DMS53 treated with DMSO at 0.1 percent for 48 hours (cell line): ENCODE measurements around the gene QKI.
A peak's percentile ranks its signal among the peaks of the same experiment; 100 is the strongest.

Source experiments
- DNase-seq: peaks from one replicate; lab custom pipeline; 2025; ENCODE audit not compliant: unreplicated experiment; lab: John Stamatoyannopoulos, UW

QKI gene

GRCh38 chr6:163527291-163527690, 112.8 kb downstream of the QKI start:
- DNase-seq, result no peak

GRCh38 chr6:163529605-163530004, 115.1 kb downstream of the QKI start:
- no peak for DNase-seq

- DNase-seq, result no peak
These were observed 115.9 kb downstream of the QKI start for GRCh38 chr6:163530406-163530805.

DNA sequence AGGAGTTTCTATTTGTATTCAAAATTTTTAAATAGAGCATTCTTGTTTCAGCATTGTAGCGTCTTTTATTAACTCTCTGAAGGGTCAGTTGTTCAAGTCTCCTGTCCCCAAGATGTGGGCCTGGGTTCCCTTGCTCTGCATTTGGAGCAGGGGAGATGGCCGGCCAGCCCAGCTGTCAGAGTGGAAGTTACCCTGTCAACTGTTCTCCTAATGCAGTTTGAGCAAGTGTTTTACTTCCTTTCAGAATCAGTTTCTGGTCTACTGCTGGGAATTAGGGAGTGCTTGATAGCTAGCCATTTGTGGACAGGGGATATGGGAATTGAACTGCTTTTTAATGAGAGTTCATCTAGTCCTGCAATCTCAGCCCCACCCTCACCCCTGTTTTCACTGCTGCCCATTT, 116.6 kb downstream of the QKI start:
- no peak for DNase-seq

DNA sequence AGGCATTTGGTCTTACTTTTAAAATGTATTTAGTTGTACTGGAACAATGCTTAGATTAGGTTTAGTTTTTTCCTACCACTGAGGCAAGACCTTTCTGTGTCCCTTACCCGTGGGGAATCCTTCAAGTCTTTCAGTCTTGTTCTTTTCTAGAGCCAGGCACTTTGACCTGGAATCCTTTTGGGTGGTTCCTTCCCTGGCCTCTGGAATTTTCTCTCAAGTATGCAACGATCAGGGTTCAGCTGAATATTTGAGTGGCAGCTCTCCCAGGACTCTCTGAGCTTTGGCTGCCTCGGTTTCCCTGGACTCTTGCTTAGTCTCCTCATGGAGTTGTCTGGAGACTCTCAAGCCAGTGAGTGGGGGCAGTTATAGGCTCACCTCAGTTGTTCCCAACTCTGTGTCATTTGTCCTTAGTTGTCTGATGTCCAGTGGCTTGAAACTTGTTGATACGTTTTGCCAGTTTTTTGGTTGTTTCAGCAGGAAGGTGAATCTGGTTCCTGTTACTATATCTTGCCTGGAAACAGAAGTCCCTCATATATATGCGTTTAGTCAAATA, 118.1 kb downstream of the QKI start:
- no peak for DNase-seq

- DNase-seq, result peak; percentile 20
These were observed 118.9 kb downstream of the QKI start for GRCh38 chr6:163533443-163533842.

DNA sequence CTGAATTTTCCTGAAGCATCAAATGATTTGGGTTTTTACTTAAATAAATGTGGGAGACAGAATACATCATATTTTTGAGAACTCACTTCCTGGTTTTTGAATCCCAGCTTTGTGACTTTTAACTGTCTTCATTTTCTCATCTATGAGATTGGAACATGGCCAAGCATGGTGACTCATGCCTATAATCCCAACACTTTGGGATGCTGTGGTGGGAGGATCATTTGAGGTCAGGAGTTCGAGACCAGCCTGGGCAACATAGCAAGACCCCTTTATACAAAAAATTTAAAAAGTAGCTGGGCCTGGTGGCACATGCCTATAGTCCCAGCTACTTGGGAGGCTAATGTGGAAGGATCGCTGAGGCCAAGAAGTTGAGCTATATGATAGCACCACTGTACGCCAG, 122.3 kb downstream of the QKI start:
- DNase-seq, result no peak

- no peak for DNase-seq
These were observed 123.8 kb downstream of the QKI start for GRCh38 chr6:163538331-163538730.

- no peak for DNase-seq
These were observed 124.7 kb downstream of the QKI start for GRCh38 chr6:163539101-163539762.

- DNase-seq, result no peak
These were observed 128.8 kb downstream of the QKI start for GRCh38 chr6:163543321-163543720.

- no peak for DNase-seq
These were observed 130.9 kb downstream of the QKI start for GRCh38 chr6:163545370-163545769.

GRCh38 chr6:163547287-163547686, 132.8 kb downstream of the QKI start:
- DNase-seq, result no peak

DNA sequence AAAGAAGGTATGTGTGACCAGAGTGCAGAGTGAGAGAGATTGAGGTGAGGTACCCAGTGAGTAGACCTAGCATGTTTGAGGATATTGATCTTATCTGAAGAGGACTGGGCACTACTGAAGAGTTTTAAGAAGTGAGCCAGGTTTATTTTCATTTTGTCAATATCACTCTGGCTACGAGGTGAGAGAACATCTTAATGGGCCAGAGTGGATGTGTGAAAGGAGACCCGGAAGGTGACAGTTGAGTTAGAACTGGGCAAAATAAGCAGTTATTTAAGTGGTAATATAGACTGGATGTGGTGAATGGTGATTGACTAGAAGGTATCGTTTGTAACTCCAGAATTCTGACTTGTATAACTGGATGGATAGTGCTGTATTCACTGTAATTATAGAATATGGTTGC, 134.1 kb downstream of the QKI start:
- no peak for DNase-seq

DNA sequence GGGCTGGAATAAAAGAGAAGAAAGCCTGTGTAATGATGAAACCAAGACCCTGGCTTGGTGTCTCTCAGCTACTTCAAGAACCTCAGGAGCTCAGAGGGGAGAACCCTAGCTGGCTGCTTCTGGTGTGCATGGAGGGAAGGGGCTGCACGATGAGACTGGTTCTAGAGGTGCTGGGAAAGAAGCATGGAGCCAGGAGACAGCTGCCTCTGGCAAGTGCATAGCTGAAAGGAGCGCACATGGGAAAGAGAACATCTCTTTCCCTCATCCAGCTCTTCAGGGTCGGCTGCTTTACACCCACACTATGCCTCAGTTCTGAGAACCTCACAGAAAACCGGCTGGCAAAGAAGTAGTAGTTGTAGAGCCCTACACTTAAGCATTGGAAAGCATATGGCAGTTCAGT, 139.5 kb downstream of the QKI start:
- DNase-seq, result no peak

DNA sequence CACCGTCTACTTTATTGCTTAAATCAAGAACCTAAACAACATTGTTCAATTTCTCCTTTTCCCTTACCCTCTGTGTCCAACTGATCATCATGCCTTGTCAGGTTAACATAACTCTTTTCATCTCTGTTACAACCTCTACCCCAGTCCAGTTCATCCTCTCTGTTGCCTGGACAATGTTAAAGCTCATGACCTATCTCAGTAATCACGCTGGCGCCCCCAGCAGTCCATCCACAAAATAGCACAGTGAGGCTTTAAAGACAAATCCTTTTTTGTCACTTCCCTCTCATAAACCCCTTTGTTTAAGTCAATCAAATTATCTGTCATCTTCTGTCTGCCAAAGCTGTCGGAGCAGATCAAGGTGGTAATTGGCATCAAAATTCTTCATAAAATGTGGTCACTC, 140.1 kb downstream of the QKI start:
- DNase-seq, result peak; percentile 24

GRCh38 chr6:163559661-163560060, 145.1 kb downstream of the QKI start:
- no peak for DNase-seq

- DNase-seq, result no peak
These were observed 148.8 kb downstream of the QKI start for GRCh38 chr6:163563318-163563717.

GRCh38 chr6:163564534-163564933, 150.0 kb downstream of the QKI start:
- no peak for DNase-seq

- DNase-seq, result no peak
These were observed 150.6 kb downstream of the QKI start for GRCh38 chr6:163565140-163565539.

GRCh38 chr6:163566056-163566455, 151.5 kb downstream of the QKI start:
- no peak for DNase-seq

DNA sequence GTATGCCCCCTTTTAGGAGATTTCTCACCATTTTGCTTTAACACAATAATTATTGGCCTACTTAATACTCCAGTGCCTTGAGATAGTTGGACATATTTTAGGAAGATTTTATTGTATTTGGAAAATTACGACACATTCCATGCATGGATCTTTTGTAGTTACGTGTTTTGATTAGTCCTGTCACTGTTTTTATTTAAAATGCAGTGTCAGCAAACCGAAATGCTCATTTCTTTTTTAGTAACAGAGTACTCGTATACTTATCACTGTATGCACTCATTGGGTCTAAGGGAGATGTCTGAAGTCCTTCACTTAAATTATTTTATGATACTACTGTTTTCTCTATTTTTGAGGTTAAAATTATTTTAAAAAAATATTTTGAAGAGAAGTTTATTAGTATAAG, 153.8 kb downstream of the QKI start:
- DNase-seq, result no peak

DNA sequence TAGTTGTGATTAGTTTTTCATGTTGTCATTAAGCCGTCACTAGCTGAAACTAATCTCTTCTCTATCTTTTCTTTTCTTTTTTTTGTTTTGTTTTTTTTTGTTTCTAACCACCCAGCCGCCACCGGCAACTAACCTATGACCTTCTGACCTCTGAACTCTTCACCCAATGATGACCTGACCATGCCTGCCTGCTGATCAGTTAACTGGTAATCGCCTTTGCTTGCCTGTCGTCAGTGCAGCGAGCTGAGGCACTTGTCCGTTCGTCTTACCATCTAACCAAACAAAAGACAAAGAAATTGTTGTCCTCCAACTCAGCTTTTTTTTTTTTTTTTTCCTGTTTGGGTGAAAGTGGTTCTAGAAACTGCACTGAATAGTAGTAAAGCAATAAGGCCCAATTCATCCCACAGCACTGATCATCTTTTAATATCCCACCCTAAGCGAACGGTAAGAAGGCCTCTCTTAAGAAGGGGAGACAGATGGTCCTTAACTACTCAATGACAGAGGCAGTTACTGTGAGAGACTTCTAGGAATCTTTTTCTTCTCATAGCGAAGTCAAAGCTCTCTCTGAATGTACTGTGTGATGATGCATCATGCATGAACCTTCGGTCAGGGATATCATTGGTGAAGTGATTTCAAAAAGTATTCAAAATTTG, 156.2 kb downstream of the QKI start:
- no peak for DNase-seq

DNA sequence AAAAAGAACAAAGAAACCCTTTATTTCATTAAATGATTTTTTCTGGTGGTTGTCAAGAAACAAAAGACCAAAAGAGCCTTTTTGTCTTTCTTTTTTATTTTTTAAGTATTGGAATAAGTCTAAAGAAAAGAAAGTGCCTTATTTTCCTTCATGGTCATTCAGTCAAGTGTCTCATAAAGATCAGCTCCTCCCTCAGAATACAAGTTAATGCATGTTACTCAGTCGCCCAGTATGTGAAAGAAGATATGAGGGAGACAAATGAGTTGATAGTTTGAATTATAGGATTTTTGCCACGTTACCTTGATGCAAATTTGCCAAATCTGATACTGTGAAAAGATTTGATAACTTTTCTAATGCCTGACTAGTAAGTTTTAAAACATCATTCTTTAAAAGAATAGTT, 157.2 kb downstream of the QKI start:
- no peak for DNase-seq
